ENCODE measurements around the gene TUBB3.
"Not testable (repeated sequence)": the region's sequence is repeated elsewhere in the genome, so short reads cannot be mapped to it uniquely, and the experiment has no call there.

Gene TUBB3

GRCh38 chr16:89919535-89920406, 3.4 kb upstream of the TUBB3 start:
- DNase-seq, result no peak

DNA sequence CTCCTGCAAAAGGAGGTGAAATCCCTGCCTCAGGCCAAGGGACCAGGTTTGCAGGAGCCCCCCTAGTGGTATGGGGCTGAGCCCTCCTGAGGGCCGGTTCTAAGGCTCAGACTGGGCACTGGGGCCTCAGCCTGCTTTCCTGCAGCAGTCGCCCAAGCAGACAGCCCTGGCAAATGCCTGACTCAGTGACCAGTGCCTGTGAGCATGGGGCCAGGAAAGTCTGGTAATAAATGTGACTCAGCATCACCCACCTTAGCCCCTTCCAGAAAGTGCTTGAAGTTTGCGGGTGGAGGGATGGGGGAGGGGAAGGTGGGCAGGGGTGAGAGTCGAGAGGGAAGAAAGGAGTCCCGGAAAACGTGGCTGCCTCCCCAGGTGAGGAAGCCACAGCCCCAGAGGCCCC, 2.4 kb upstream of the TUBB3 start:
- DNase-seq, result peak; percentile 38

- DNase-seq, result no peak
These were observed 1.9 kb upstream of the TUBB3 start for GRCh38 chr16:89921131-89921701.

DNA sequence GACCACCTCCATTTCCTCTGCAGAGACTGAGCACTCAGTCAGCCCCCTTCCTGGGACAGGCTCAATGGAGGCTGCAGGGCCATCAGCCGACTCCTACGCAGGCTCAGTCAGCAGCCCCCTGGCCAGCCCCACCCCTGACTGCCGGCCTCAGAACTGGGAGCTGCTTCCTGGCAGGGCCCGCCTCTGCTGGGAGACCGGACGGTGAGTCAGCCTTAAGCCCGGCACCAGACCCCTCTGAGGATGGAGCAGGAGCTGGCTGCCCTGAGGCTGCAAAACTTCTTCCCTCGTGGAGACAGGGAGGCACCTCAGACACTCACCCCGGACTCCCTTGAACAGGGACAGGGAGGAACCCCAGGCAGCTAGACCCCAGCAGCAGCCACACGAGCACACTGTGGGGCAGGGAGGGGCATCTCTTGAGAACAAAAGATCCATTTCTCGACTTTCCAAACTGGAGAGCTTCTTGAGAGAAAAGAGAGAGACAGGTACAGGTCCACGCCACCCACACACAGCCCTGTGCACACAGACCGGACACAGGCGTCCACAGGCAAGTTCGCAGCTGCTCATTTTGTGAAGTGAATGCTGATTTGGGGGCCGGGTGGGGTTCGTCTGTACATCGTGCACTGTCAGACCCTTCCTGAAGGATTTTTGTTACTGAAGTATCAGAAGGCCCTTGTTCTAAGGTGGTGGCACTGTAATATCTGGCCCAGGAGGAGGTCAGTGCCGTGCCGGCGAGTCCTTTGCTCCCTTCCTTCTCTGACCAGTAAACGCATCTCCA, 1.3 kb upstream of the TUBB3 start:
- DNase-seq, result peak; percentile 96

GRCh38 chr16:89922477-89922883, 662 bp upstream of the TUBB3 start:
- peak; percentile 95 for DNase-seq

DNA sequence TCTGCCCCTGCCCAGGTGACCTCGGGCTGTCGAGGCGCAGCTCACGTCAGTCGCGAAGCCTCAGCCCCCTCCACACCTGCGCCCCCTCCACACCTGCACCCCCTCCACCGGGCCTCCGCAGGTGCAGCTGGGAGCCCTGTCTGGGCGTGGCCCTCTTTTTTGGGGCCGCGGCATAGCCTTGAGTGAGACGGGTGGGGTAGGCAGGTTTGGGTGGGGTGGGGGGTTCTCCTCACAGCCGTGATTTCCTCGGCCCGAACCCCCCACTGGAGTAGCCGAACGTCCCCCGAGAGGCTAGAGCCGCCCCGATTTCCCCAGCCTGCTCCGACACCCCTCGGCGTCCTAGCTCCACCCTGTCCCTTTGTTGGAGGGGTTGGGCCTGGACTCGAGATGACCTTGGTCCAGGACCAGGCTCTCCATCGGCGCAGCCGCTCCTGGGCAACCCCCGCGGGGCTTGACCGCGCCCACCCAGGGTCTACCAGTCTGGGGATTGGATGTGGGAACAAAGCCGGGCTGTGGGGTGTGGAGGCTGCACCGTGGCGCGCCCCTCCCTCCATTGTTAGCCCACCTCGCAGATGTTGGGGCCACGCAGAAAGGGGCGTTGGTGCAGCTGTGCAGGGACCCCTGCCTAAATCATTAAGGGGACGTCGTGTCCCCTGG, 626 bp downstream of the TUBB3 start:
- no peak for DNase-seq

- peak; percentile 65 for DNase-seq
These were observed 1.3 kb downstream of the TUBB3 start for GRCh38 chr16:89924297-89924924.

- DNase-seq, result no peak
These were observed 1.8 kb downstream of the TUBB3 start for GRCh38 chr16:89924925-89925307.

- no peak for DNase-seq
These were observed 2.5 kb downstream of the TUBB3 start for GRCh38 chr16:89925596-89926079.

DNA sequence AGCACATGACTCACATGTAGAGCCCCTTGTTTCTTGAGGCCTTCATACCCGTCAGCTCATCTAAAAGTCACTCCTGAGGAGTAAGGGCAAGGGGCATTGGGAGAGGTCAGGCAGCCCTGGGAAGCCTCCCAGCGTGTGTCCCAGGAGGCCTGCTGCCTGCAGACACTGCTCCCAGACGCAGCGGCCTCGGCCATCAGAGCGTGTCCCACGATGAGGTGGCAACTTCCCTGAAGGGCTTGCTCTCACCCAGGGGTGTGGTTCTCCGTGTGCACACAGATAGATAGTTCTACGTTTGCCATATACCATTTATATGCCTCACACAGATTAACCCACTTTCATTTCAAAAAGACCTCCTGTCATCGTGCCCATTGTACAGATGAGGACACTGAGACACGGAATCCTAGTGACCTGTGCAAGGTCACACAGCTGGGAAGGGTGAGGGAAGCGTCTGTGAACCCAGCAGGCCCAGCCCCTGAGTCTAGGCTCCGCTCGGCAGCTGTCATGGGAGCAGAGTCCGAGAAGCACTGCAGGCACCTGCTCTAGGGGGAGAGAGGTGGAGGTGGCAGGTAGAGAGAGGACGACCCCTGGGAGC, 8.3 kb downstream of the TUBB3 start:
- DNase-seq, result no peak

- no peak for DNase-seq
These were observed 8.8 kb downstream of the TUBB3 start for GRCh38 chr16:89931964-89932363.

DNA sequence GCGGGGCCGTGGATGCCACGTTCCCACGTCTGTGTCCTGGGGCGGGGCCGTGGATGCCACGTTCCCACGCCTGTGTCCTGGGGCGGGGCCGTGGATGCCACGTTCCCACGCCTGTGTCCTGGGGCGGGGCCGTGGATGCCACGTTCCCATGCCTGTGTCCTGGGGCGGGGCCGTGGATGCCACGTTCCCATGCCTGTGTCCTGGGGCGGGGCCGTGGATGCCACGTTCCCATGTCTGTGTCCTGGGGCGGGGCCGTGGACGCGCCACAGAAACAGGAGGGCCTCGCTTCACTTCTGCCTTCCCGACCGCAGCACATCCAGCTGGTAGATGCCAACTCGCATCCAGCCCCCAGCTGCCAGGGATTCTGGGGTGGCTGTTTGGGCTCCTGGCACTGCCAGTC, 10.9 kb downstream of the TUBB3 start:
- not testable (repeated sequence) for DNase-seq

GRCh38 chr16:89934611-89935553, 11.7 kb downstream of the TUBB3 start:
- no peak for DNase-seq

DNA sequence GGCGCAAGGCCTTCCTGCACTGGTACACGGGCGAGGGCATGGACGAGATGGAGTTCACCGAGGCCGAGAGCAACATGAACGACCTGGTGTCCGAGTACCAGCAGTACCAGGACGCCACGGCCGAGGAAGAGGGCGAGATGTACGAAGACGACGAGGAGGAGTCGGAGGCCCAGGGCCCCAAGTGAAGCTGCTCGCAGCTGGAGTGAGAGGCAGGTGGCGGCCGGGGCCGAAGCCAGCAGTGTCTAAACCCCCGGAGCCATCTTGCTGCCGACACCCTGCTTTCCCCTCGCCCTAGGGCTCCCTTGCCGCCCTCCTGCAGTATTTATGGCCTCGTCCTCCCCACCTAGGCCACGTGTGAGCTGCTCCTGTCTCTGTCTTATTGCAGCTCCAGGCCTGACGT, 12.5 kb downstream of the TUBB3 start:
- DNase-seq, result not testable (repeated sequence)

GRCh38 chr16:89936034-89936433, 12.9 kb downstream of the TUBB3 start:
- no peak for DNase-seq

DNA sequence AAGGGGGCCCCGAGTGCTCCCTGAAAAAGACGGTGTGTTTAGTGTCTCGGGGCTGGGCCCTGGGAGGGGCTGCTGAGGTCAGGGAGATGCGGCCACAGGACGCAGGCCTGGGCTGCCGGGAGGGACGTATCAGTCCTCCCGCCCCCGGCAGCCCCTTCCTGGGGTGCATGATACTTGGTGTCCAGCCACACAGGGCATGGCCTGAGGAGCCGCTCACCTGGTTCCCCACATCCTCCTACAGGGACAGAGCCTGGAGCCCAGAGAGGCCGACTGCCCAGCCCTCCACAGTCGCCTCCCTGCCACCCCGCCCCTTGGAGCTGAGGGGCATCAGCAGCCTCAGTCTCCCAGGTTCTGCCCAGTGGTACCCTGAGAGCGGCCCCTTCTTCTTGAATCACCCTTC, 13.4 kb downstream of the TUBB3 start:
- DNase-seq, result no peak

DNA sequence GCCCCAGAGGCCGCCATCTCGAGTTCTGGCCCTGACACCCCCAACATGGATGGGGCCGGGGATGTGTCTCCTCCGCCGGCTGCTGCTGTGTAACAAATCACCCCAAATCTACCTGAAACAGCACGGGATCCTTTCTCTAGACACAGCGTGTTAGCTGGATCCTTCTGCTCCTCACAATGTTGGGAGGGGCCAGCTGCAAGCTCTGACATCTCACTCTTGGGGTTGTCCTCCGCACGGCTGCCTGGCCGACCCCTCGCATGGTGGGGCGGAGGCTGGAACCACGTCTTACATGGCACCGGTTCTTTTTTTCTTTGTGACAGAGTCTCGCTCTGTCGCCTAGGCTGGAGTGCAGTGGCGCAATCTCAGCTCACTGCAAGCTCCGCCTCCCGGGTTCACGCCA, 13.8 kb downstream of the TUBB3 start:
- DNase-seq, result no peak

GRCh38 chr16:89938175-89938885, 15.2 kb downstream of the TUBB3 start:
- DNase-seq, result no peak

- no peak for DNase-seq
These were observed 21.6 kb downstream of the TUBB3 start for GRCh38 chr16:89944773-89945172.

DNA sequence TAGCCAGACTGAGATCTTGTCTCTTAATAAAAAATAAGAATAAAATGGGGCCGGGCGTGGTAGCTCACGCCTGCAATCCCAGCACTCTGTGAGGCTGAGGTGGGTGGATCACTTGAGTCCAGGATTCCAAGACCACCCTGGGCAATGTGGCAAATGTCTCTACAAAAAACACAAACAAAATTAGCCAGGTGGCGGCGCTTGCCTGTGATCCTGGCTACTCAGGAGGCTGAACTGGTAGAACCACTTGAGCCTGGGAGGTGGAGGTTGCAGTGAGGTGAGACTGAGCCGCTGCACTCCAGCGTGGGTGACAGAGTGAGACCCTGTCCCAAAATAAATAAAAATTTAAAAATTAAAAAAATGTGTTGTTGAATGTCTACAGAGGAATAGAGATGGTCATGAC, 22.5 kb downstream of the TUBB3 start:
- DNase-seq, result no peak

Measured in fibroblast of skin of right biceps (primary cell).